HG03571 (cell line): ENCODE measurements around the gene PGAP3.
"Not testable (repeated sequence)": the region's sequence is repeated elsewhere in the genome, so short reads cannot be mapped to it uniquely, and the experiment has no call there.

Experiments
- ATAC-seq: cut with Tn5 transposase; IDR thresholded peaks from one replicate; pipeline ENCODE4 v1.9.1; 2021; ENCODE audit not compliant: unreplicated experiment

Gene PGAP3

GRCh38 chr17:39687546-39688474 lies at the start of gene PGAP3:
Gene PGAP3, minus strand, starts transcription at chr17:39688057. Its CDS starts 43 bp downstream, at chr17:39688014.
- ATAC-seq = peak; percentile 89

DNA sequence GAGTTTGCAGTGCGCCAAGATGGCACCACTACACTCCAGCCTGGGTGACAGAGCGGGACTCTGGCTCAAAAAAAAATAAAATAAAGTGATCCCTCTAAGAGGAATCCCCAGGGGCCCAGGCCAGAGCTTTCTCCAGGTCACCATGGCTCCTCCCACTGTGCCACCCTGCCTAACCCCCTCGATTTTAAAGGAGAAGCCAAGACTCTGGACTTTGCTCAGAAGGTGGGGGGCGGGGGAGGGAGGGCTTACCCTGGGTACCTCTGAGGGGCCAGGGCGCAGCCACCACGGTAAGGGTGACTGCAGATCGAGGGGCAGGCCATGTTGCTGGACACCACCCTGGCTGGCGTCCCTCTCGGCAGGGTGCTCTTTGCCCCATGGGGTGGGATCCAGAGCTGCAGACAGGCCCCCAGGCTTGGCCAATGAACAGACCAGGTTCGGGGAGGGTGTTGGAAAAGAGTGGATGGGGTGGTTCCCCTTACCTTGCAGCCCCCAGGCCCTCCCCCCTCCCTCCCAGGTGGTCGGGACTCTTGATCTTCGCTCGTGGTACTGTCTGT lies 49.4 kb upstream of the PGAP3 start:
- no peak for ATAC-seq

DNA sequence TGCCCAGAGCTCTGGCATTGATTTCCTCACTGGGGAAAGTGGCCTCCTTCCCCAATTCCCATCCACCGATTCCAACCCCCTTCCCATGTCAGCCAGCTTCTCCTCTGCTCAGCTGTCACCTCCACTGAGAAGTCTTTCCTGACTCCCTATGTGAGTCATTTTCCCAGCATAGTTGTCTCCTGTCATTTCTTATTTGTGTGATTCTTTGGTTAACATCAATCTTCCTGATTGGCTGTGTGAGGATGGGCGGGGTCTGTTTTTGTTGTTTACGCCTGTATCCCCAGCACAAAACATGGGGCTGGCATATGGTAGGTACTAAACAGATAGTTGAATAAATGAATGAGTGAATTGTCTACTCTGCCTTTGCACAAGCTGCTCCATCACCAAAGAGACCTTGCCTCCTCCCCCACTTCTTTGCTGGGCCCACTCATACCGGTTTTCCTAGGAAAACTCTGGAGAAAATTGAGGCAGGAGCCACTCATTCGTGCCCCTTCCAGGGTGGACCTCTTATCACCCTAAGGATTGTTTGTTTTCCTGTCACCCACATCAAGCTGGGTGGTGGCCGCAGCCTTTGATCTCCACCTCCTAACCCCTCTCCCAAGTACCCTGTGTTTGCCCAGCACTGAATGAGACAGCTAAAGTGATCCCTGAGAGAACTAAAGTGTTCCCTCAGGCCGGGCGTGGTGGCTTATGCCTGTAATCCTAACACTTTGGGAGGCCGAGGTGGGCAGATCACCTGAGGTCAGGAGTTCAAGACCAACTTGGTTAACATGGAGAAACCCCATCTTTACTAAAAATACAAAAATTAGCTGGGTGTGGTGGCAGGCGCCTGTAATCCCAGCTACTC lies 48.7 kb upstream of the PGAP3 start:
- no peak for ATAC-seq

DNA sequence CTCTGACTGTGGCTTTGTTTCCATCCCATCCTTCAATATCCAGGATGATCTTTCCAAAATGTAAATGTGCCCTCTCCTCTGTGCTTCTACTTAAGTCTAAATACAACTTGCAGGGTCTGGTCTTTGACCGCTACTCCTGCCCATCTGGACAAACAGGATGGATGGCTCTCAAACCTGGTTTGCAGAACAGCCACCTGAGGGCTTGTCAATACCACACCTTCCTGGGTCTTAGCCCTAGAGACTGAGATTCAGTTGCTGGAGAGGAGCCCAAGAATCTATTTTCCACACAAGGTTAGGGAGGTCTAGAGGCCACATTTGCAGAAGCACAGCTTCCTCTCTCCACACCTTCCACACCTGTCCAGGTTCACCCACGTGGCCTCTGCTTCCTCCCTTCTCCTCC lies 48.0 kb upstream of the PGAP3 start:
- no peak for ATAC-seq

DNA sequence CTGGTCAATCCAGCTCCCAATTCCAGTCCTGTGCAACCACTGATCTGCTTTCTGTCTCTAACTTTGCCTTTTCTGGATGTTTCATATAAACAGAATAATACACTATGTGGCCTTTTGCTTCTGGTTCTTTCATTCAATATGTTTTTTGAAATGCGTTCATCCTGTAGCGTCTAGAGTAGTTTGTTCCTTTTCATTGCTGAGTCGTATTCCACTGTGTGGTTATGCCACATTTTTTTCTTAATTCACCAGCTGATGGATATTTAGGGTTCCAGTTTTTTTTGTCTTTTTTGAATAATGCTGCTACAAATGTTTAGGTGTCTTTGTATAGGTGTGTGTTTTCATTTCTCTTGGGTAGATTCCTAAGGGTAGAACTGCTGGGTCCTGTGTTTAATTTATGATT lies 44.7 kb upstream of the PGAP3 start:
- ATAC-seq = no peak

DNA sequence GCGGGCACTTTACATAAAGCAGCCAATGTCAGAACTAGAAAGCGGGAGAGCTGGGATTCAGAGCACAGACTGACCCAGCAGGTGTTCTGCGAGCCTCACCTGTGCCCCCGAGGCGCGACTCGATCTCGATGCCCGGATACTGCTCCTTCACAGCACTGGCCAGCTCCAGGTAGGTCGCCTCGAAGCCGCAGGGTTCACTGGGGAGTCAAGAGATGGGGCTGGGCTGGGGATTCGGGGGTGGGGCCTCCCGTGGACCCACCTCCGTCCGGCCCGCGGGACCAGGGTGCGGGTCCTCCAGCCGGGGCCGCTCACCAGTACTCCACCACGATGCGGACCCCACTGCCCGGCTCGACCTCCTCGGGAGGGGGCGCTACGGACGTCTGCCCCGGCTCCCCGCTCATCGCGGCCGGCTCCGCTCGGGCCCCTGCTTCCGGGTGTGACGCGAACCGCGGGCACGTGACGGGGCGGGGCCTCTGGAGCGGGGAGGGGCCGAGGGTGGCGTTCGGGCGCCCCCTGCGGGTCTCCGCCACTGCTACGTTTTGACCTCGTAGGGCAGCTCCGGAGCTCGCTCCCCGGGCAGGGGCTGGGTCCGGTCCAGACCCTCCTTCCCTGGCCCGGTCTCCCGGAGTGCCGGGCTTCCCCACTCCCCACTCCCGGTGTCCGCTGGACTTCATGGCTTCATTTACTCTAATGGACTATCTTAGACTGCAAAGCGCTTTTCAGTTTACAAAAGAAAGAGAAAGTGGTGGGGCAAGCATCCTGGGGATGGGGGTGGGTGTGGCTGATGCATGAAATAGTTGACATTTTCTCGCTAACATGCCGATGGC lies 42.5 kb upstream of the PGAP3 start, which contains the start of gene MIEN1:
Gene MIEN1 (minus strand): TSS at position 438 of the 827 bp plus-strand sequence. CDS start 37 bp downstream, at position 401.
- ATAC-seq = peak; percentile 80

DNA sequence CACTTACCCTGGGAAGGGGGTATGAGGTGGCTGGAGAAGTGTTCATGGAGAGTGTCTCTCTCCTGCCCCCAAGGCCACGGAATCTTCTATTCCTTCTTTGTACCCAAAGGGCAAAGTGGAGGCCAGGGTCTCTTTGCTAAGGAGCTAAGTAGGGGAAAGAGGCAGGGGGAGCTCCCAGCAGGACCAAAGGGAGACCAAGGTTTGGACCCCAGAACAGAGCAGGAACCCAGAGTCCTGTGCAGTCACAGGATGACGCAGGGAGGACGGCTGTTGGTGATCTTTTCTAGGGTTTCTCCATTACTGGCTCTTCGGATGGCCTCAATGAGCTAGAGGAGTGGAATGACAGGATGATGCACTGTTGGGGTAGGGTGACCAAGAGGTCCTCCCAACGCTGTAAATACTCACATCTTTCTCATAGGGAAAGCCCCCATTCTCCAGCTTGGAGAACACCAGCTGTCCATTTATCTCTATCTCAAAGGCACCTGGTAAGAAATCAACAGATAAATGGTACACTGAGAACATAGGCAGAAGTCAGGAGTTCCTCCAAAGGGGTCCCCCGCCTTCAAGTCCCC lies 41.5 kb upstream of the PGAP3 start:
- ATAC-seq = no peak

- no peak for ATAC-seq
Observed at GRCh38 chr17:39727556-39727955, 39.7 kb upstream of the PGAP3 start.

DNA sequence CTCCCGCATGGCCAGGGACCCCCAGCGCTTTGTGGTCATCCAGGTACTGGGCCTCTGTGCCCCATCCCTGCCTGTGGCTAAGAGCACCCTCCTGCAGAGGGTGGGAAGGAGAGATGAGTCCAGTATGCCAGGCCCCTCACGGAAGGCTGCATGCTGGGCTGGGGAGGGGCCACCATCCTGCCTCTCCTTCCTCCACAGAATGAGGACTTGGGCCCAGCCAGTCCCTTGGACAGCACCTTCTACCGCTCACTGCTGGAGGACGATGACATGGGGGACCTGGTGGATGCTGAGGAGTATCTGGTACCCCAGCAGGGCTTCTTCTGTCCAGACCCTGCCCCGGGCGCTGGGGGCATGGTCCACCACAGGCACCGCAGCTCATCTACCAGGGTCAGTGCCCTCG lies 38.8 kb upstream of the PGAP3 start:
- ATAC-seq = no peak

DNA sequence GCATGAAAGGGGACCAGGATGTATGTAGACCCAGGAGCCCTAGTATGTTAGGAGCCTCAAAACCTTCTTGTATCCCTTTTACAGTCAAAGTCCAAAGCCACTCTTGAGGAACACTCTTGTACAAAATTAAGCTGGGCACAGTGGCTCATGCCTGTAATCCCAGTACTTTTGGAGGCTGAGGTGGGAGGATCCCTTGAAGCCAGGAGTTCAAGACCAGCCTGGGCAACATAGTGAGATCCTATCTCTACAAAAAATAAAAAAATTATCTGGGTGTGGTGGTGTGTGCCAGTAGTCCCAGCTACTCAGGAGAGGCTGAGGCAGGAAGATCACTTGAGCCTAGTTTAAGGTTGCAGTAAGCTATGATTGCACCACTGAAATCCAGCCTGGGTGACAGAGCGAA lies 38.1 kb upstream of the PGAP3 start:
- not testable (repeated sequence) for ATAC-seq

GRCh38 chr17:39724731-39725130 lies 36.9 kb upstream of the PGAP3 start:
- no peak for ATAC-seq

- no peak for ATAC-seq
Observed at GRCh38 chr17:39722965-39723848, 35.4 kb upstream of the PGAP3 start.

GRCh38 chr17:39722104-39722503 lies 34.2 kb upstream of the PGAP3 start:
- no peak for ATAC-seq

- ATAC-seq = no peak
Observed at GRCh38 chr17:39719563-39720355, 31.9 kb upstream of the PGAP3 start.

- ATAC-seq = no peak
Observed at GRCh38 chr17:39717660-39718059, 29.8 kb upstream of the PGAP3 start.

DNA sequence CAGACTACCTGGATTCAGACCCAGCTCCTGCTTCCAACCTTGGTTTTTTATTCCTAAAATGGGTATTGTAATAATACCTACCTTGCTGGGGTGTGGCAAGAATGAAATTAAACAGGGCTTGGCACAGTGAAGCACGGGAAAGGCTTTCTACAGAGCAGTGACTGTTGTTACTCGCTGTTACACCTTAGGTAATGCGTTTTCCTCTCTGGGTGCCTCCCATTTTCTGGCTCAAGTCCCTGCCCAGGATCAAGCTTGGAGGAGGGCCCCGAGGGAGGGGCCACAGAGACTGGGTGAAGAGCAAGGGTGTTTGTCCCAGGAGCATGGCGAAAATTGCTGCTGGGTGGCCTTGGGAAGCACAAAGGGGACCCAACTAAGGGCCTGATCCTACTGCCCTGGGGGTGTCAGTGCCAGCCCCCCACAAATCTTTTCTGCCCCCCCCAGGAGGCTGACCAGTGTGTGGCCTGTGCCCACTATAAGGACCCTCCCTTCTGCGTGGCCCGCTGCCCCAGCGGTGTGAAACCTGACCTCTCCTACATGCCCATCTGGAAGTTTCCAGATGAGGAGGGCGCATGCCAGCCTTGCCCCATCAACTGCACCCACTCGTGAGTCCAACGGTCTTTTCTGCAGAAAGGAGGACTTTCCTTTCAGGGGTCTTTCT lies 29.2 kb upstream of the PGAP3 start:
- ATAC-seq = no peak

DNA sequence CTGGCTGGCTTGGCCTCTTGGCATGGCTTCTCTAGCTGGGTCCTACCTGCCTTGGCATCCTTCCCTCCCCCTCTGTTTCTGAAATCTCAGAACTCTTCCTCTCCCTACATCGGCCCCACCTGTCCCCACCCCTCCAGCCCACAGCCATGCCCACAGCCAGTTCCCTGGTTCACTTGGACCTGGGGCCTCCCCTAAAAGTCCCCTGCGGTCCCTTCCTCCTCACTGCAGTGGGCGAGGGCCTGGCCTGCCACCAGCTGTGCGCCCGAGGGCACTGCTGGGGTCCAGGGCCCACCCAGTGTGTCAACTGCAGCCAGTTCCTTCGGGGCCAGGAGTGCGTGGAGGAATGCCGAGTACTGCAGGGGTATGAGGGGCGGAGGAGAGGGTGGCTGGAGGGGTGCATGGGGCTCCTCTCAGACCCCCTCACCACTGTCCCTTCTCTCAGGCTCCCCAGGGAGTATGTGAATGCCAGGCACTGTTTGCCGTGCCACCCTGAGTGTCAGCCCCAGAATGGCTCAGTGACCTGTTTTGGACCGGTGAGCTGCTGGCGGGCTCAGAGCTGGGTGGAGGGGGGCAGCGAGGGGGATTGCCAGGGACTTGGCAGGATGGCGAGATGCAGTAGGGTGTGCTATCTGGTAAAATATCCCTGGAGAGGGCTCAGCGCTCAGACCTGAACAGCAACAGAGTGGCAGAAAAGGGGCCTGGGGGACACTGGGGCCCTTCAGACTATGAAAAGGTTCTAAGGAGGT lies 28.4 kb upstream of the PGAP3 start:
- no peak for ATAC-seq
